ENCODE measurements around the gene PTGFRN. TPM values are rescaled to one million over a fixed set of nuclear protein-coding genes. Genes with fewer than 3 reads are reported as not detected.

The PTGFRN gene
- total RNA-seq, 1 experiment from 2014 or later = 38.7 TPM

- no peak overlapping the region for H3K27ac Mint-ChIP-seq
- no peak overlapping the region for H3K4me3 Mint-ChIP-seq
- no peaks in the 10 kb centered on the region for H3K9me3 Mint-ChIP-seq
- POLR2A ChIA-PET = no interaction called here
- H3K36me3 Mint-ChIP-seq = peaks cover 8% of the 10 kb centered on the region
- no peaks in the 10 kb centered on the region for H3K27me3 Mint-ChIP-seq (ENCODE audit: low read depth)
- ATAC-seq = no peak
- CTCF ChIA-PET = interaction anchor here (0.5 kb wide), 1 partner anchor 335 kb away, joined by 4 read pairs; no protein-coding TSS in a partner anchor
- peaks cover 14% of the 10 kb centered on the region for H3K4me1 Mint-ChIP-seq
- no peak for DNase-seq (ENCODE audit: low spot score)
- TF ChIP-seq AFF4 (CRISPR knock-in tag; IDR thresholded peaks at IDR 0.05; ENCODE audit: borderline replicate concordance) (no peak), PRRX2 (CRISPR knock-in tag; IDR thresholded peaks at IDR 0.05) (no peak), ERG (CRISPR knock-in tag; IDR thresholded peaks at IDR 0.05) (no peak), E2F5 (CRISPR knock-in tag; IDR thresholded peaks at IDR 0.05) (no peak), NR2C2 (CRISPR knock-in tag; IDR thresholded peaks at IDR 0.05) (no peak), ATF6 (CRISPR knock-in tag; IDR thresholded peaks at IDR 0.05) (no peak), SMAD3 (CRISPR knock-in tag; IDR thresholded peaks at IDR 0.05; ENCODE audit: borderline replicate concordance) (no peak), ZBTB21 (CRISPR knock-in tag; IDR thresholded peaks at IDR 0.05; ENCODE audit: borderline replicate concordance) (no peak), GABPB1 (CRISPR knock-in tag; IDR thresholded peaks at IDR 0.05) (no peak), MLX (CRISPR knock-in tag; IDR thresholded peaks at IDR 0.05) (no peak), GRHL2 (CRISPR knock-in tag; IDR thresholded peaks at IDR 0.05; ENCODE audit: insufficient replicate concordance, severe bottlenecking) (no peak), IRF2 (CRISPR knock-in tag; IDR thresholded peaks at IDR 0.05; ENCODE audit: borderline replicate concordance, low read depth) (no peak)
- TF ChIP-seq, protein P1, sequence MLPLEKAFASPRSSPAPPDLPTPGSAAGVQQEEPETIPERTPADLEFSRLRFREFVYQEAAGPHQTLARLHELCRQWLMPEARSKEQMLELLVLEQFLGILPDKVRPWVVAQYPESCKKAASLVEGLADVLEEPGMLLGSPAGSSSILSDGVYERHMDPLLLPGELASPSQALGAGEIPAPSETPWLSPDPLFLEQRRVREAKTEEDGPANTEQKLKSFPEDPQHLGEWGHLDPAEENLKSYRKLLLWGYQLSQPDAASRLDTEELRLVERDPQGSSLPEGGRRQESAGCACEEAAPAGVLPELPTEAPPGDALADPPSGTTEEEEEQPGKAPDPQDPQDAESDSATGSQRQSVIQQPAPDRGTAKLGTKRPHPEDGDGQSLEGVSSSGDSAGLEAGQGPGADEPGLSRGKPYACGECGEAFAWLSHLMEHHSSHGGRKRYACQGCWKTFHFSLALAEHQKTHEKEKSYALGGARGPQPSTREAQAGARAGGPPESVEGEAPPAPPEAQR (CRISPR knock-in tag; IDR thresholded peaks at IDR 0.05) = no peak
- TF ChIP-seq, protein P2, sequence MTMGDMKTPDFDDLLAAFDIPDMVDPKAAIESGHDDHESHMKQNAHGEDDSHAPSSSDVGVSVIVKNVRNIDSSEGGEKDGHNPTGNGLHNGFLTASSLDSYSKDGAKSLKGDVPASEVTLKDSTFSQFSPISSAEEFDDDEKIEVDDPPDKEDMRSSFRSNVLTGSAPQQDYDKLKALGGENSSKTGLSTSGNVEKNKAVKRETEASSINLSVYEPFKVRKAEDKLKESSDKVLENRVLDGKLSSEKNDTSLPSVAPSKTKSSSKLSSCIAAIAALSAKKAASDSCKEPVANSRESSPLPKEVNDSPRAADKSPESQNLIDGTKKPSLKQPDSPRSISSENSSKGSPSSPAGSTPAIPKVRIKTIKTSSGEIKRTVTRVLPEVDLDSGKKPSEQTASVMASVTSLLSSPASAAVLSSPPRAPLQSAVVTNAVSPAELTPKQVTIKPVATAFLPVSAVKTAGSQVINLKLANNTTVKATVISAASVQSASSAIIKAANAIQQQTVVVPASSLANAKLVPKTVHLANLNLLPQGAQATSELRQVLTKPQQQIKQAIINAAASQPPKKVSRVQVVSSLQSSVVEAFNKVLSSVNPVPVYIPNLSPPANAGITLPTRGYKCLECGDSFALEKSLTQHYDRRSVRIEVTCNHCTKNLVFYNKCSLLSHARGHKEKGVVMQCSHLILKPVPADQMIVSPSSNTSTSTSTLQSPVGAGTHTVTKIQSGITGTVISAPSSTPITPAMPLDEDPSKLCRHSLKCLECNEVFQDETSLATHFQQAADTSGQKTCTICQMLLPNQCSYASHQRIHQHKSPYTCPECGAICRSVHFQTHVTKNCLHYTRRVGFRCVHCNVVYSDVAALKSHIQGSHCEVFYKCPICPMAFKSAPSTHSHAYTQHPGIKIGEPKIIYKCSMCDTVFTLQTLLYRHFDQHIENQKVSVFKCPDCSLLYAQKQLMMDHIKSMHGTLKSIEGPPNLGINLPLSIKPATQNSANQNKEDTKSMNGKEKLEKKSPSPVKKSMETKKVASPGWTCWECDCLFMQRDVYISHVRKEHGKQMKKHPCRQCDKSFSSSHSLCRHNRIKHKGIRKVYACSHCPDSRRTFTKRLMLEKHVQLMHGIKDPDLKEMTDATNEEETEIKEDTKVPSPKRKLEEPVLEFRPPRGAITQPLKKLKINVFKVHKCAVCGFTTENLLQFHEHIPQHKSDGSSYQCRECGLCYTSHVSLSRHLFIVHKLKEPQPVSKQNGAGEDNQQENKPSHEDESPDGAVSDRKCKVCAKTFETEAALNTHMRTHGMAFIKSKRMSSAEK (CRISPR knock-in tag; IDR thresholded peaks at IDR 0.05; ENCODE audit: borderline replicate concordance) = no peak
- TF ChIP-seq, protein P3, sequence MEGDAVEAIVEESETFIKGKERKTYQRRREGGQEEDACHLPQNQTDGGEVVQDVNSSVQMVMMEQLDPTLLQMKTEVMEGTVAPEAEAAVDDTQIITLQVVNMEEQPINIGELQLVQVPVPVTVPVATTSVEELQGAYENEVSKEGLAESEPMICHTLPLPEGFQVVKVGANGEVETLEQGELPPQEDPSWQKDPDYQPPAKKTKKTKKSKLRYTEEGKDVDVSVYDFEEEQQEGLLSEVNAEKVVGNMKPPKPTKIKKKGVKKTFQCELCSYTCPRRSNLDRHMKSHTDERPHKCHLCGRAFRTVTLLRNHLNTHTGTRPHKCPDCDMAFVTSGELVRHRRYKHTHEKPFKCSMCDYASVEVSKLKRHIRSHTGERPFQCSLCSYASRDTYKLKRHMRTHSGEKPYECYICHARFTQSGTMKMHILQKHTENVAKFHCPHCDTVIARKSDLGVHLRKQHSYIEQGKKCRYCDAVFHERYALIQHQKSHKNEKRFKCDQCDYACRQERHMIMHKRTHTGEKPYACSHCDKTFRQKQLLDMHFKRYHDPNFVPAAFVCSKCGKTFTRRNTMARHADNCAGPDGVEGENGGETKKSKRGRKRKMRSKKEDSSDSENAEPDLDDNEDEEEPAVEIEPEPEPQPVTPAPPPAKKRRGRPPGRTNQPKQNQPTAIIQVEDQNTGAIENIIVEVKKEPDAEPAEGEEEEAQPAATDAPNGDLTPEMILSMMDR (IDR thresholded peaks at IDR 0.05) = no peak
- TF ChIP-seq, protein P4, sequence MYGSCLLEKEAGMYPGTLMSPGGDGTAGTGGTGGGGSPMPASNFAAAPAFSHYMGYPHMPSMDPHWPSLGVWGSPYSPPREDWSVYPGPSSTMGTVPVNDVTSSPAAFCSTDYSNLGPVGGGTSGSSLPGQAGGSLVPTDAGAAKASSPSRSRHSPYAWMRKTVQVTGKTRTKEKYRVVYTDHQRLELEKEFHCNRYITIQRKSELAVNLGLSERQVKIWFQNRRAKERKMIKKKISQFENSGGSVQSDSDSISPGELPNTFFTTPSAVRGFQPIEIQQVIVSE (CRISPR knock-in tag; IDR thresholded peaks at IDR 0.05; ENCODE audit: borderline replicate concordance) = no peak
- TF ChIP-seq, protein P5, sequence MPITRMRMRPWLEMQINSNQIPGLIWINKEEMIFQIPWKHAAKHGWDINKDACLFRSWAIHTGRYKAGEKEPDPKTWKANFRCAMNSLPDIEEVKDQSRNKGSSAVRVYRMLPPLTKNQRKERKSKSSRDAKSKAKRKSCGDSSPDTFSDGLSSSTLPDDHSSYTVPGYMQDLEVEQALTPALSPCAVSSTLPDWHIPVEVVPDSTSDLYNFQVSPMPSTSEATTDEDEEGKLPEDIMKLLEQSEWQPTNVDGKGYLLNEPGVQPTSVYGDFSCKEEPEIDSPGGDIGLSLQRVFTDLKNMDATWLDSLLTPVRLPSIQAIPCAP (CRISPR knock-in tag; IDR thresholded peaks at IDR 0.05) = no peak
Observed at GRCh38 chr1:116931016-116931918, 21.6 kb downstream of the PTGFRN start.

Data from WTC11 (cell line).